Measurements from ENCODE around the gene HTRA3. TPM values are rescaled to one million over a fixed set of nuclear protein-coding genes. Genes with fewer than 3 reads are reported as not detected.
"Not testable (repeated sequence)": the region's sequence is repeated elsewhere in the genome, so short reads cannot be mapped to it uniquely, and the experiment has no call there.

Gene HTRA3
- total and polyA plus RNA-seq, 10 donors: 0.26 to 5.5 (median 2.5) TPM

- intact Hi-C loops (cut with DNase I; ENCODE audit: low total_unique reads): no loop called here
- no peak for TF ChIP-seq POLR2A (IDR thresholded peaks at IDR 0.05)
- Histone ChIP-seq H3K27me3 (replicated peaks in 1 of 7) (peaks cover 0 to 10% (median 0%) of the 10 kb centered on the region in 7 donors), H3K4me1 (no peaks in the 10 kb centered on the region), H3K27ac (no peak overlapping the region), H3K36me3 (no peaks in the 10 kb centered on the region), H3K4me3 (no peak overlapping the region), H3K9me3 (peaks cover 0 to 24% (median 11%) of the 10 kb centered on the region in 8 donors)
- WGBS, 5 donors: 67 to 76% (median 72%) methylated on average over 4 of the region's 4 CpGs
- DNase-seq: no peak
Measured at GRCh38 chr4:8338351-8338961, 68.9 kb downstream of the HTRA3 start.

DNA sequence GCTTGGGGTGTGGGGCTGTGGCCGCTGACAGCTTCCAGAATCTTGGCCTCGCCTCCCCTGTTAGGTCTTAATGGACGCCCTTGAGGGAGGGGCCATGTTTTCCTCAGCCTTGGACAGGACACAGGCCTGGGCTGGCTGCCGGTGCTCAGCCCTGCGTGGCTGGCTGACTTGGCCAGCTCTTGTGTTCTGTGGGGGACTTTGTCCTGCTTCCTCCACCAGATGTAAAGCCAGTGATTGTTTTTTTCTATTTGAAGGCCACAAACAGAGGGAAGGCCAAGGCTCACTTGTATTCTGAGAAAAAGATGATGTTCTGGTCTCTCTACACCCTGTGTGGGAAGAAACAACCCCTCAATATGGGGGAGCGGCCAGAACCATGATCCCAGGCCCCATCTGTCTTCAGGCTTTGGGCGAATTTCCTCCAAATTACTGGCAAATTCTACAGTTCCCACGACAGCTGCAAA, 71.3 kb downstream of the HTRA3 start:
- WGBS, 5 donors: 61 to 81% (median 71%) methylated on average over 7 to 8 of the region's 8 CpGs
- Histone ChIP-seq H3K27me3 (replicated peaks in 1 of 7) (peaks cover 0 to 14% (median 0%) of the 10 kb centered on the region in 7 donors), H3K36me3 (no peaks in the 10 kb centered on the region), H3K9me3 (peaks cover 0 to 13% (median 7%) of the 10 kb centered on the region in 8 donors), H3K27ac (peak overlapping the region in 7 of 8 donors; percentile 22 to 65 (median 57)), H3K4me3 (no peak overlapping the region), H3K4me1 (peaks cover 0 to 12% (median 0%) of the 10 kb centered on the region in 6 donors)
- intact Hi-C loops (cut with DNase I; ENCODE audit: low total_unique reads): no loop called here
- DNase-seq: no peak
- no peak for TF ChIP-seq POLR2A (IDR thresholded peaks at IDR 0.05)
- no peak for TF ChIP-seq CTCF (IDR thresholded peaks at IDR 0.05 in 8 of 11, conservative IDR thresholded peaks at IDR 0.05 in 3 of 11)
- peak in 2 of 3 donors; percentile 39 to 50 for TF ChIP-seq POLR2AphosphoS5 (IDR thresholded peaks at IDR 0.05)

DNA sequence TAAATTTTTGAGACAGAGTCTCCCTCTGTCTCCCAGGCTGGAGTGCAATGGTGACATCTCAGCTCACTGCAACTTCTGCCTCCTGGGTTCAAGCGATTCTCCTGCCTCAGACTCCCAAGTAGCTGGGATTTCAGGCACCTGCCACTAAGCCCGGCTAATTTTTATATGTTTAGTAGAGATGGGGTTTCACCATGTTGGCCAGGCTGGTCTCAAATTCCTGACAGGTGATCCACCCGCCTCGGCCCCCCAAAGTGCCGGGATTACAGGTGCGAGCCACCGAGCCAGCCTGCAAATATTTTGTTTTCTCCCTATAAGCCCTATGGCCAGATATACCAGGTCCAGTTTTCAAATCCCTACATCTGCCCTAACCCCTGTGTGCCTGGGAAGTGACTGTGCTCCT, 71.7 kb downstream of the HTRA3 start:
- Histone ChIP-seq H3K27me3 (replicated peaks in 1 of 7) (peaks cover 0 to 18% (median 0%) of the 10 kb centered on the region in 7 donors), H3K27ac (peak overlapping the region in 6 of 8 donors; percentile 22 to 65 (median 58)), H3K4me1 (peaks cover 0 to 12% (median 0%) of the 10 kb centered on the region in 6 donors)
- H3K4me3 ChIP-seq; H3K36me3 ChIP-seq; DNase-seq; H3K9me3 ChIP-seq; intact Hi-C loops (cut with DNase I; ENCODE audit: low total_unique reads): not testable (repeated sequence)
- WGBS, 5 donors: 77 to 93% (median 88%) methylated on average over 7 of the region's 7 CpGs

DNA sequence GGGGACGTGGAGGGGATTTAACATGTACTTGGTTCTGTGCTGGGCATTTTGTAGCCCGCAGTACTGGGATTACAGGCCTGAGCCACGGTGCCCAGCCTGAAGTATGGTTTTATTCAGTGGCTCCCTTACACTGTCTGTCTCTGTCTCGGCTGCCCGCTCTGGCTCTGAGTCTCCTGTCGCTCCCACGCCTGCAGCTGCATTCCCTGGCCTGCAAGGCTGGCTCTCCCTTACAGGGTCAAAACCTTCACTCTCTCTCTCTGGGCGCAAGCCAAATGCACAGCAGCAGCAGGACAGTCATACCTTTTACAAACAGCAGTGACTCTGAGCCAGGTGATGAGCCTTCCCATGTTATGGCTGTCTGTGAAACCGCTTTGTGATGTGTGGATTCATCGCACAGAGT, 72.1 kb downstream of the HTRA3 start:
- no peak overlapping the region for H3K4me3 ChIP-seq
- H3K27ac ChIP-seq: peak overlapping the region in 5 of 8 donors; percentile 54 to 65 (median 59)
- no peaks in the 10 kb centered on the region for H3K36me3 ChIP-seq
- no peak for TF ChIP-seq CTCF (IDR thresholded peaks at IDR 0.05 in 8 of 11, conservative IDR thresholded peaks at IDR 0.05 in 3 of 11)
- TF ChIP-seq POLR2AphosphoS5 (IDR thresholded peaks at IDR 0.05): peak in 2 of 3 donors; percentile 60 to 68
- no peak for TF ChIP-seq POLR2A (IDR thresholded peaks at IDR 0.05)
- H3K4me1 ChIP-seq: peaks cover 0 to 12% (median 0%) of the 10 kb centered on the region in 6 donors
- peaks cover 0 to 4% (median 2%) of the 10 kb centered on the region in 8 donors for H3K9me3 ChIP-seq
- 73 to 88% (median 84%) methylated on average over 10 of the region's 10 CpGs for WGBS, 5 donors
- H3K27me3 ChIP-seq (replicated peaks in 1 of 7): peaks cover 0 to 22% (median 0%) of the 10 kb centered on the region in 7 donors
- no peak for DNase-seq
- intact Hi-C loops (cut with DNase I; ENCODE audit: low total_unique reads): no loop called here

DNA sequence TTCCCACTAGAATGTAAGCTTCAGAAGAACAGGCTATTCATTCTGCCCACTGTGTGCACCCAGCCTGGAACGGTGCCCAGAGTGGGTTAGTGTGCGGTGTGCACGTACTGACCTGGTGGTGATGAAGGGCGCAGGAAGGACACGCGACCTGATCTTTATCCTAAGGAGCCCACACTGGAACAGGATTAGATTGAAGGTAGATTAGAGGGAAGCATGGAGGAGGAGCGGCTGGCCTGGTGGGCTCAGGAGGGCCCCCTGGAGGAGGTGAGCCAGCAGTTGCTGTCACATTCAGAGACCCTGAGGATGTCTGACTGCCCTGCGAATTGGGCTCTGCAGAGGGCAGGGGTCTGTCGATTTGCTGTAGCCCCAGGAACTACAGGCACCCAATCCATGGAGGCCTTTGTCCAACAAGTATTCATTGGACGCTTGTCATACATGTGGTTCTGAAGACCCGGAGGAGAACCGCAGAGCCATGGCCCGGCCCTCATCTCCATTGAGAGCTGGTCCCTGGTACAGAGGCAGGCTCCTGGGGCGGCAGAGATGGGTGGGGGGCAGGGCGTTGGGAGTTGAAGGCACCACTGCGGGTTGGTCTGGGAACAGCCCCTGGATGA, 73.2 kb downstream of the HTRA3 start:
- Histone ChIP-seq H3K9me3 (no peaks in the 10 kb centered on the region), H3K4me1 (peaks cover 0 to 12% (median 0%) of the 10 kb centered on the region in 6 donors), H3K36me3 (no peaks in the 10 kb centered on the region), H3K27ac (no peak overlapping the region), H3K4me3 (no peak overlapping the region), H3K27me3 (replicated peaks in 1 of 7) (peaks cover 0 to 33% (median 0%) of the 10 kb centered on the region in 7 donors)
- no peak for TF ChIP-seq CTCF (IDR thresholded peaks at IDR 0.05 in 8 of 11, conservative IDR thresholded peaks at IDR 0.05 in 3 of 11)
- TF ChIP-seq POLR2A (IDR thresholded peaks at IDR 0.05): no peak
- TF ChIP-seq POLR2AphosphoS5 (IDR thresholded peaks at IDR 0.05): no peak
- DNase-seq: no peak
- 85 to 94% (median 87%) methylated on average over 16 of the region's 16 CpGs for WGBS, 5 donors
- intact Hi-C loops (cut with DNase I; ENCODE audit: low total_unique reads): no loop called here
